Kidney (tissue), 14 donors: ENCODE measurements around the gene OSBPL10. TPM values are rescaled to one million over a fixed set of nuclear protein-coding genes. Genes with fewer than 3 reads are reported as not detected.

Experiments used
- DNase-seq, 5 donors: peaks; one replicate each; pipeline ENCODE4 v3.0.0-alpha.2; 2013 to 2020
- FAIRE-seq: peaks from 2 replicates; lab custom pipeline; 2012; peaks lifted over from hg19 to GRCh38; lab: Jason Lieb, UNC
- H3K27ac ChIP-seq, 2 donors: one replicate each; pipeline ENCODE4 v1.7.0; 2013; ENCODE audit warnings: low read depth in 2 of 2, low read length in 2 of 2, inconsistent platforms in 1 of 2
- H3K27me3 ChIP-seq: one replicate; pipeline ENCODE4 v1.7.1; 2013; ENCODE audit warnings: low read length, inconsistent platforms; ENCODE audit not compliant: control insufficient read depth, insufficient read depth
- H3K36me3 ChIP-seq, 3 donors: one replicate each; pipeline versions ENCODE4 v1.7.0 to v1.7.1; 2013; ENCODE audit warnings: low read length in 3 of 3, control low read depth in 1 of 3, inconsistent platforms in 1 of 3; ENCODE audit not compliant: insufficient read depth in 3 of 3, control insufficient read depth in 2 of 3
- H3K4me1 ChIP-seq, 3 donors: one replicate each; pipeline versions ENCODE4 v1.7.0 to v1.7.1; 2013; ENCODE audit warnings: low read length in 3 of 3, inconsistent platforms in 1 of 3, low read depth in 1 of 3; ENCODE audit not compliant: control insufficient read depth in 2 of 3, insufficient read depth in 2 of 3
- H3K4me3 ChIP-seq, 3 donors: one replicate each; pipeline versions ENCODE4 v1.7.0 to v1.8.1; 2013; ENCODE audit warnings: low read length in 3 of 3, control low read depth in 1 of 3, inconsistent platforms in 1 of 3
- H3K9ac ChIP-seq, 3 donors: one replicate each; pipeline versions ENCODE4 v1.7.0 to v1.7.1; 2013; ENCODE audit warnings: low read length in 3 of 3, control low read depth in 1 of 3, inconsistent platforms in 1 of 3
- H3K9me3 ChIP-seq, 3 donors: one replicate each; pipeline versions ENCODE4 v1.7.0 to v1.7.1; 2013; ENCODE audit warnings: low read length in 3 of 3, control low read depth in 1 of 3, inconsistent platforms in 1 of 3; ENCODE audit not compliant: control insufficient read depth in 2 of 3, insufficient read depth in 1 of 3
- intact Hi-C: fragments of 100-400 bp; cut with DNase I; formaldehyde crosslinking; loops from one replicate; pipeline ENCODE4 v1.11.1; 2022
- polyA plus RNA-seq: library from polyadenylated mRNA; stranded (reverse); fragments of 350-450 nt; fragmentation: Illumina TruSeq; extraction: RNeasy Lipid Tissue Mini Kit (QIAGEN cat#74804); gene quantifications from one replicate; pipeline ENCODE4 v1.2.3, GENCODE V29; 2014; ENCODE audit warnings: low read depth, low replicate concordance; ENCODE audit not compliant: insufficient read depth
- total RNA-seq: library from RNA; stranded (reverse); fragmentation: NEBNext Ultra II Directional; extraction: Animal tissue kit (Norgen Biotek cat#: 25700); gene quantifications from one replicate; pipeline ENCODE4 v1.2.1, GENCODE V29; 2021
- TF ChIP-seq, protein P1 (sequence below): IDR thresholded peaks from 3 replicates; pipeline ENCODE4 v1.5.1; 2012; ENCODE audit warnings: mild to moderate bottlenecking, moderate library complexity, borderline replicate concordance; ENCODE audit not compliant: insufficient read depth; ENCODE audit errors: extremely low read depth
- donor health status: control.
- donor health status: control.
- donor health status: control.
- donor health status: control.
- donor health status: control.
- donor health status: DM: yes; HTN: yes; CAD: no.
- donor health status: Normal renal cell carcinoma (clear cell type).

OSBPL10 gene
- total and polyA plus RNA-seq, 2 donors from 2014 or later: 11.8 to 89.3 TPM

DNA sequence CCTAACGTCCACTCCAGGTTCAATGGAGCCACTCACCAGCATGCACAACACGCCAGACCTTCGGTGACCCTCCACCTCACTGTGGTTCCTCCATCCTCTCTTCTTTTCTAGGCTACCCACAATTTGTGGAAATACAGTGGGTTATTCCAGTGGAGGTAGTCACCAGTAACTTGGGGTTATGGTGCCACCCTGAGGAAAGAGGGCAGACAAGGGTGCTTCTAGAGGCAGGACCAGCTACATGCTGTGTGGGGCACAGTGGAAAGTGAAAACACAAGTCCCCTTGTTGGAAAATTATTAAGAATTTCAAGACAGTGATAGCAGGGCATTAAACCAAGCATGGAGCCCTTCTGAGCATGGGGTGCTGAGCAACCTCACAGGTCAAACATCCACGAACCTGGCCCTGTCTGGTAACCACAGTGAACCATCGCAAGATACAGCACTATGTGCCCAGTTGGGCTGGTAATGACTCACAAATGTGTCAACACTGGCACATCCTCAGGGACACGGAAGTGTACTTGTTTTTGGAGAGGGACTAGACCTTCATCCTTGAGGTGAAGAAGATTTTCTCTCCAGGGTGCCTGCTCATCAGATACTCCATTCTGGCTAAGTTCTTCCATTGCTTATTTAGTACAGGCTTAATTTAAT, 281.6 kb downstream of the OSBPL10 start:
- FAIRE-seq: no peak

DNA sequence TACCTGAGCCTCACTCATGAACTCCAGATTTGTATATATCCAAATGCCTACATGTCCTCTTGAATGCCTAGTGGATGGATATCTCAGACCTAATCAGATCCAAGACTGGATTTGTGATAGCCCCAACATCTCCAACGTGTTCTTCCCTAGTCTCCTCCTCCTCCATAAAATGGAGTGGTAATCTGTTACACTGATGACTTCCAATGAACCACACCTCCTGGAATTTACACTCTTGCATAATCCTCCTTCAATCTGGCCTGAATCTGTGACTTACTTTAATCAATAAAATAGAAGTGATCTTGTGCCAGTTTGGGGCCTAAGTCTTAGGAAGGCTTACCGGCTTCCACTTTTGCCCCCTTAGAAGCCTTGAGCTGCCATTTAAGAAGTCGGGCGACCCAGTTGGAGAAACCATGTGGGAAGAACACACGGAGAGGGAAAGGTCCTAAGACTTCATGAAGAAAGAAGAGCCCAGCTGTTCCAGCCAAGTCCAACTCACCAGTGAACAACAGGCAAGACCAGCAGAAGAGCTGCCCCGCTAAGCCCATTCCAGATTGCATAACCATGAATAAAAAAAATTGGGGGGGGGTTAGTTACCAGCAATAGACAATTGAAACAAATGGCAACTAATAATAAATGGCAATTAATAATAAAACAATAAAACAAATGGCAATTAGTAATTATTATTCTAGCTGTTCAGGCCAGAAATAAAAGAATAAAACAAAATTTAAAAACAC, 284.1 kb downstream of the OSBPL10 start:
- Histone ChIP-seq H3K36me3 (peaks cover 0 to 12% (median 10%) of the 10 kb centered on the region in 3 donors), H3K27me3 (no peaks in the 10 kb centered on the region), H3K9me3 (no peaks in the 10 kb centered on the region), H3K27ac (no peak overlapping the region), H3K9ac (no peak overlapping the region), H3K4me3 (no peak overlapping the region), H3K4me1 (no peaks in the 10 kb centered on the region)
- no peak for DNase-seq
- intact Hi-C loops: no loop called here
- TF ChIP-seq, protein P1, sequence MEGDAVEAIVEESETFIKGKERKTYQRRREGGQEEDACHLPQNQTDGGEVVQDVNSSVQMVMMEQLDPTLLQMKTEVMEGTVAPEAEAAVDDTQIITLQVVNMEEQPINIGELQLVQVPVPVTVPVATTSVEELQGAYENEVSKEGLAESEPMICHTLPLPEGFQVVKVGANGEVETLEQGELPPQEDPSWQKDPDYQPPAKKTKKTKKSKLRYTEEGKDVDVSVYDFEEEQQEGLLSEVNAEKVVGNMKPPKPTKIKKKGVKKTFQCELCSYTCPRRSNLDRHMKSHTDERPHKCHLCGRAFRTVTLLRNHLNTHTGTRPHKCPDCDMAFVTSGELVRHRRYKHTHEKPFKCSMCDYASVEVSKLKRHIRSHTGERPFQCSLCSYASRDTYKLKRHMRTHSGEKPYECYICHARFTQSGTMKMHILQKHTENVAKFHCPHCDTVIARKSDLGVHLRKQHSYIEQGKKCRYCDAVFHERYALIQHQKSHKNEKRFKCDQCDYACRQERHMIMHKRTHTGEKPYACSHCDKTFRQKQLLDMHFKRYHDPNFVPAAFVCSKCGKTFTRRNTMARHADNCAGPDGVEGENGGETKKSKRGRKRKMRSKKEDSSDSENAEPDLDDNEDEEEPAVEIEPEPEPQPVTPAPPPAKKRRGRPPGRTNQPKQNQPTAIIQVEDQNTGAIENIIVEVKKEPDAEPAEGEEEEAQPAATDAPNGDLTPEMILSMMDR: no peak
- no peak for FAIRE-seq

More for the DNA sequence above, 281.6 kb downstream of the OSBPL10 start:
- TF ChIP-seq, protein P1: no peak
- Histone ChIP-seq H3K27me3 (no peaks in the 10 kb centered on the region), H3K27ac (no peak overlapping the region), H3K36me3 (peaks cover 0 to 13% (median 11%) of the 10 kb centered on the region in 3 donors), H3K4me1 (no peaks in the 10 kb centered on the region), H3K9ac (no peak overlapping the region), H3K4me3 (no peak overlapping the region), H3K9me3 (no peaks in the 10 kb centered on the region)
- intact Hi-C loops: no loop called here
- DNase-seq: no peak

DNA sequence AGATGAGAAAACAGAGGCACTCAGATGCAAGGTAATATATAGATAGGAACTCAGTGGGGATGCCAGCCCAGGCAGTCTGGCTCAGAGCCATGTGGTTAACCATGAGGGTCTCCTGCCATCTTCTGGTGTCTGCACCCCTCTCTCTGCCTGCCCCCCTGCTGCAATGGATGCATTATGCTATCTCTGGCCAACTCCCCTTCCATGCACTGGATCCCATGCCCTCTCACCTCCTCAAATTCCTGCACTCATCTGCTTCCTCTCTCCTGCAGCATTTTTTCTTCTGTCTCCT, 285.1 kb downstream of the OSBPL10 start:
- intact Hi-C loops: no loop called here
- peaks cover 0 to 5% (median 0%) of the 10 kb centered on the region in 3 donors for H3K36me3 ChIP-seq
- H3K27ac ChIP-seq: no peak overlapping the region
- H3K27me3 ChIP-seq: no peaks in the 10 kb centered on the region
- no peaks in the 10 kb centered on the region for H3K4me1 ChIP-seq
- H3K4me3 ChIP-seq: no peak overlapping the region
- no peak for DNase-seq
- no peak overlapping the region for H3K9ac ChIP-seq
- no peak for FAIRE-seq
- TF ChIP-seq, protein P1: no peak
- no peaks in the 10 kb centered on the region for H3K9me3 ChIP-seq
